Motor neuron (in vitro differentiated cells): ENCODE measurements around the gene ITGB8. TPM values are rescaled to one million over a fixed set of nuclear protein-coding genes. Genes with fewer than 3 reads are reported as not detected.

Experiments
- ATAC-seq, 8 experiments: fragments of 200-7000 bp; cut with Tn5 transposase; replicated peaks in 6 of 8; 2 replicates each; pipeline ENCODE4 v1.8.0; 2021; ENCODE audit warnings: mild to moderate bottlenecking in 8 of 8, moderate library complexity in 8 of 8
- H3K27ac ChIP-seq, 2 donors: fragments of 250-450 bp; sonication (Bioruptor Pico); 2 replicates each; pipeline ENCODE4 v1.9.0; 2021; ENCODE audit warnings: antibody characterized with exemption in 2 of 2, mild to moderate bottlenecking in 2 of 2, moderate library complexity in 1 of 2
- H3K4me1 ChIP-seq, 2 donors: fragments of 250-450 bp; sonication (Bioruptor Pico); replicated peaks in 1 of 2; 2 replicates each; pipeline ENCODE4 v1.6.1; 2021; ENCODE audit warnings: antibody characterized with exemption in 2 of 2, mild to moderate bottlenecking in 2 of 2, moderate library complexity in 1 of 2
- H3K4me3 ChIP-seq, 5 donors: fragments of 250-450 bp; sonication (Bioruptor Pico); 2 replicates each; pipeline ENCODE4 v1.9.0; 2021; ENCODE audit warnings: antibody characterized with exemption in 5 of 5, mild to moderate bottlenecking in 5 of 5, moderate library complexity in 4 of 5
- WGBS, 10 experiments: fragments of 450-650 bp; shearing (Covaris generic); methylation state at CpG; one replicate each; pipeline ENCODE4 v1.0.0; 2022; 5-methylcytosine and 5-hydroxymethylcytosine counted together
- in situ Hi-C, 9 experiments: fragments of 400-800 bp; cut with MboI; loops; one replicate each; pipeline ENCODE4 v1.15.0; 2021; ENCODE audit warnings: low sequenced_read_pairs in 9 of 9, low pct_unique_long_range_greater_than_20kb in 2 of 9; ENCODE audit not compliant: unreplicated experiment in 9 of 9
- total RNA-seq, 8 experiments: library from RNA; unstranded; fragments of 300-600 nt; gene quantifications; 2 replicates each; pipeline versions ENCODE4 v1.2.3 to v1.2.4, GENCODE V29; 2022

The ITGB8 gene
- total RNA-seq, 8 experiments from 2014 or later, result 4.8 to 133 (median 15.5) TPM

GRCh38 chr7:20424500-20424899 lies 93.8 kb downstream of the ITGB8 start:
- H3K4me1 ChIP-seq, result no peaks in the 10 kb centered on the region
- in situ Hi-C loops, result no loop called here
- WGBS, 10 experiments, result 42 to 100% (median 86%) methylated on average over 1 to 6 of the region's 6 CpGs
- no peak overlapping the region for H3K4me3 ChIP-seq
- H3K27ac ChIP-seq, result no peak overlapping the region
- no peak for ATAC-seq

- WGBS, 10 experiments, result 52 to 100% (median 89%) methylated on average over 2 to 3 of the region's 3 CpGs; no CpG with 5 or more reads in 1 of the 10 experiments
- in situ Hi-C loops, result no loop called here
- Histone ChIP-seq H3K4me1 (peaks cover 5 to 7% of the 10 kb centered on the region in 2 donors), H3K4me3 (no peak overlapping the region), H3K27ac (no peak overlapping the region)
- no peak for ATAC-seq
Measured at GRCh38 chr7:20430664-20431063, 100.0 kb downstream of the ITGB8 start.

- no peak for ATAC-seq
- in situ Hi-C loops, result no loop called here
- Histone ChIP-seq H3K4me1 (peaks cover 5 to 7% of the 10 kb centered on the region in 2 donors), H3K27ac (no peak overlapping the region), H3K4me3 (no peak overlapping the region)
- 36 to 100% (median 68%) methylated on average over 2 of the region's 2 CpGs; no CpG with 5 or more reads in 2 of the 10 experiments for whole genome bisulfite sequencing, 10 experiments
Measured at GRCh38 chr7:20431146-20431545, 100.4 kb downstream of the ITGB8 start.

- in situ Hi-C loops, result no loop called here
- no peak for ATAC-seq
Measured at GRCh38 chr7:20432071-20432470, 101.4 kb downstream of the ITGB8 start.

GRCh38 chr7:20435305-20435704 lies 104.6 kb downstream of the ITGB8 start:
- H3K27ac ChIP-seq, result no peak overlapping the region
- in situ Hi-C loops, result no loop called here
- H3K4me3 ChIP-seq, result no peak overlapping the region
- peak in 1 of 8 experiments; percentile 57 for ATAC-seq
- 9 to 80% (median 66%) methylated on average over 1 to 3 of the region's 3 CpGs; no CpG with 5 or more reads in 2 of the 10 experiments for WGBS, 10 experiments
- H3K4me1 ChIP-seq, result peaks cover 5 to 7% of the 10 kb centered on the region in 2 donors

More at GRCh38 chr7:20432071-20432470, 101.4 kb downstream of the ITGB8 start:
- H3K27ac ChIP-seq, result no peak overlapping the region
- WGBS, 10 experiments, result 60 to 100% (median 88%) methylated on average over 1 to 4 of the region's 4 CpGs; no CpG with 5 or more reads in 2 of the 10 experiments
- H3K4me3 ChIP-seq, result no peak overlapping the region
- peaks cover 5 to 7% of the 10 kb centered on the region in 2 donors for H3K4me1 ChIP-seq

- in situ Hi-C loops, result no loop called here
- no peak overlapping the region for H3K27ac ChIP-seq
- ATAC-seq, result no peak
- H3K4me3 ChIP-seq, result no peak overlapping the region
- peaks cover 5 to 7% of the 10 kb centered on the region in 2 donors for H3K4me1 ChIP-seq
Measured at GRCh38 chr7:20438248-20438647, 107.5 kb downstream of the ITGB8 start.

- no peak for ATAC-seq
- in situ Hi-C loops, result no loop called here
- Histone ChIP-seq H3K27ac (no peak overlapping the region), H3K4me1 (peaks cover 5 to 7% of the 10 kb centered on the region in 2 donors), H3K4me3 (no peak overlapping the region)
- 75 to 100% (median 87%) methylated on average over 3 to 7 of the region's 7 CpGs; no CpG with 5 or more reads in 1 of the 10 experiments for WGBS, 10 experiments
Measured at GRCh38 chr7:20438694-20439376, 108.1 kb downstream of the ITGB8 start.

GRCh38 chr7:20439416-20440185 lies 108.9 kb downstream of the ITGB8 start:
- ATAC-seq, result no peak
- Histone ChIP-seq H3K4me3 (no peak overlapping the region), H3K4me1 (peaks cover 5 to 7% of the 10 kb centered on the region in 2 donors), H3K27ac (no peak overlapping the region)
- WGBS, 10 experiments, result 73 to 100% (median 89%) methylated on average over 2 to 6 of the region's 10 CpGs; no CpG with 5 or more reads in 2 of the 10 experiments
- in situ Hi-C loops, result no loop called here

GRCh38 chr7:20440472-20441105 lies 109.9 kb downstream of the ITGB8 start:
- WGBS, 10 experiments, result 67 to 92% (median 83%) methylated on average over 1 to 9 of the region's 9 CpGs
- ATAC-seq, result no peak
- H3K4me3 ChIP-seq, result no peak overlapping the region
- H3K27ac ChIP-seq, result no peak overlapping the region
- H3K4me1 ChIP-seq, result peaks cover 0 to under 1% of the 10 kb centered on the region in 2 donors
- in situ Hi-C loops, result no loop called here

- H3K4me1 ChIP-seq, result no peaks in the 10 kb centered on the region
- 33 to 100% (median 83%) methylated on average over 1 to 4 of the region's 4 CpGs; no CpG with 5 or more reads in 3 of the 10 experiments for WGBS, 10 experiments
- H3K27ac ChIP-seq, result no peak overlapping the region
- H3K4me3 ChIP-seq, result no peak overlapping the region
- no peak for ATAC-seq
- in situ Hi-C loops, result no loop called here
Measured at GRCh38 chr7:20441346-20441745, 110.6 kb downstream of the ITGB8 start.

GRCh38 chr7:20441991-20442441 lies 111.3 kb downstream of the ITGB8 start:
- WGBS, 10 experiments, result 46 to 100% (median 88%) methylated on average over 1 to 3 of the region's 3 CpGs; no CpG with 5 or more reads in 1 of the 10 experiments
- in situ Hi-C loops, result no loop called here
- ATAC-seq, result peak in 1 of 8 experiments; percentile 23
- no peaks in the 10 kb centered on the region for H3K4me1 ChIP-seq
- no peak overlapping the region for H3K4me3 ChIP-seq
- no peak overlapping the region for H3K27ac ChIP-seq

GRCh38 chr7:20442951-20443350 lies 112.3 kb downstream of the ITGB8 start:
- no peak overlapping the region for H3K4me3 ChIP-seq
- ATAC-seq, result no peak
- 50 to 96% (median 82%) methylated on average over 1 to 4 of the region's 8 CpGs; no CpG with 5 or more reads in 4 of the 10 experiments for WGBS, 10 experiments
- in situ Hi-C loops, result no loop called here
- H3K27ac ChIP-seq, result no peak overlapping the region
- no peaks in the 10 kb centered on the region for H3K4me1 ChIP-seq
